GM12801 (cell line): ENCODE data around the gene PDE4D.

Experiments
- TF ChIP-seq, protein P1 (sequence below): IDR thresholded peaks from one replicate; pipeline ENCODE4 v1.5.1; 2011; ENCODE audit warnings: control low read depth; ENCODE audit not compliant: insufficient read length; ENCODE audit errors: extremely low read depth

The PDE4D gene

DNA sequence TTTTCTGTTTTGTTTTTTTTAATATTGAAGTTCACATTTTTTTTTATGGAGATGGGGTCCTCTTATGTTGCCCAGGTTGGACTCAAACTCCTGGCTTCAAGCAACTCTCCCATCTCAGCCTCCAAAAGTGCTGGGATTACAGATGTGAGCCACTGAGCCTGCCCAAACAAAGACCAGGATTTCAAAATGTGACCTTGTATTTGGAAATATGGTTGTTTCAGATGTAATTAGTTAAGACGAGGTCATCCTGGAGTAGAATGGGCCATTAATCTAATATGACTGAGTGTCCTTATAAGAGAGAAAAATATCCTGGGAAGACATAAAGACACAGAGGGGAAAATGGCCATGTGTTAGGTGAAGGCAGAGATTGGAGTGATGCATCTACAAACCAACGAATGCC lies 970.2 kb downstream of the PDE4D start:
- TF ChIP-seq, protein P1, sequence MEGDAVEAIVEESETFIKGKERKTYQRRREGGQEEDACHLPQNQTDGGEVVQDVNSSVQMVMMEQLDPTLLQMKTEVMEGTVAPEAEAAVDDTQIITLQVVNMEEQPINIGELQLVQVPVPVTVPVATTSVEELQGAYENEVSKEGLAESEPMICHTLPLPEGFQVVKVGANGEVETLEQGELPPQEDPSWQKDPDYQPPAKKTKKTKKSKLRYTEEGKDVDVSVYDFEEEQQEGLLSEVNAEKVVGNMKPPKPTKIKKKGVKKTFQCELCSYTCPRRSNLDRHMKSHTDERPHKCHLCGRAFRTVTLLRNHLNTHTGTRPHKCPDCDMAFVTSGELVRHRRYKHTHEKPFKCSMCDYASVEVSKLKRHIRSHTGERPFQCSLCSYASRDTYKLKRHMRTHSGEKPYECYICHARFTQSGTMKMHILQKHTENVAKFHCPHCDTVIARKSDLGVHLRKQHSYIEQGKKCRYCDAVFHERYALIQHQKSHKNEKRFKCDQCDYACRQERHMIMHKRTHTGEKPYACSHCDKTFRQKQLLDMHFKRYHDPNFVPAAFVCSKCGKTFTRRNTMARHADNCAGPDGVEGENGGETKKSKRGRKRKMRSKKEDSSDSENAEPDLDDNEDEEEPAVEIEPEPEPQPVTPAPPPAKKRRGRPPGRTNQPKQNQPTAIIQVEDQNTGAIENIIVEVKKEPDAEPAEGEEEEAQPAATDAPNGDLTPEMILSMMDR, result no peak

DNA sequence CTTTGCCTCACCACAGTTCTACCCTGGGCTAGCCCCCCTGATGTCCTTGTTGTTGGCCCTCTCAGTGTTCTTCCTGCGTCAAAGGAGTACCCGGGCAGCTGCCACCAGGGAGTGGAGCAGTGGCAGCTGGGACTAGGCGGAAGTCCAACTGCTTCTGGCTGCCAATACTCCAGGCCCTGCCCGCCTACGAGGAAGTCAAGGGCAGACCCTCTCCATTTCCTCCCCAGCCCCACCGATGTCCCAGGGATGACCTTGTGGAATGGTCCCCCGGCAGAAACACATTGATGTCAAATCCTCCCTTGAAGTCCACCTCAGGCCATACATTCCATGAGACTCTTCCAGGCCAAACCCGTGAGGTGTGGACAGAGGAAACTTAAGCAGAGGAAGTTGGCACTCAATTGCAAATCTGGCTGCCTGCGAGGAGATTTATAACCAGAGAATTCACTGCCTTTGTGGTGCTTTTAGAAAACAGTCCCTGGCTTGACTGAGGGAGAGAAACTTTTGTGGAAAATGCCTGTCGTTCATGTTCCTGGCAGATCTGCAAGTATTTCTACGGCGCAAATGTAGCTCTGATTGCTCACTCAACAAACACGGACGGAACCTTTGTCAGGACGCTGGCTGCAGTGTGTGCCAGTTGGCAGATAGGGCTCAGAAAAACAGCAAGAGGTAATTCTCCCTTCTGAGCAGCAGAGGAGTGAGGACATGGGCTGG lies 970.9 kb downstream of the PDE4D start:
- TF ChIP-seq, protein P1, result no peak

DNA sequence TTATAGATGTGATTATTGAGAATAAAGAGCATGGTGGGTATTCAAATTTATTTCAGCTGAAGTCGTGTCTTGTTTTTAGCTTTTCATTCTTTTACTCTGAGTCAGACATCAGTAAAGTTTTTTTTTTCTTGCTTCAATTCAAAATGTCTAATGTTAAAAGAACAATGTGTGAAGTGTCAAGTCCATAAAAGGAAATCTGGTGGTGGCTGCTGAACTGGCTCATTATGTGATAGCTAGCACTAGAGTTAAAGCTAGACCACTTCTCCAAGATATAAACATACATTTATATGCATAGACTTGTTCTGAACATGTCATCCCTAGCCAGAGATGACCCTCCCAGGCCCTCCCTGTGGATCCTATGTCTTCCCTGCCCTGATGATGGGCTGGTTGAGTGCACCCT lies 972.4 kb downstream of the PDE4D start:
- TF ChIP-seq, protein P1, result no peak

DNA sequence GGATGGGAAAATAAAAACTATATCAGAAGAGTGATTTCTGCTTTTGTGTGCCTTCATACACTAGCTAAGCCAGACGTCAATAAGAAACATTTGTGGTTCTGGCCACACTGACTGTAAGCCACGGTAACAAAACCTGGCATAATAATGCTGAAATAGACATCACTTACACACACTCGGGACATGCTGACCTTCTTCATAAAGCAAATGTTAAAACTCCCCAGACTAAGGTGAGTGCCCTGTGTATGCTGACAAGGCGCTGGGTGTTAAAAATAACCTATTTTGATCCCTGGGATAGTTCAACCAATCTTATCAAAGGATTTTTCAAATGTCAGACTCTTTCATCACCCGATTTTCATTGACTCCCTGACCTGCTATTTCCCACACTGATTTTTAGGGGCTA lies 973.7 kb downstream of the PDE4D start:
- TF ChIP-seq, protein P1, result no peak
